Fibroblast of peridontal ligament (primary cell): ENCODE results near the gene CCDC86.

Source experiments
- DNase-seq: peaks from one replicate; pipeline ENCODE4 v3.0.0-alpha.2; 2010; ENCODE audit errors: extremely low read depth

The CCDC86 gene

GRCh38 chr11:60831143-60831500 lies 10.8 kb upstream of the CCDC86 start:
- peak; percentile 78 for DNase-seq

DNA sequence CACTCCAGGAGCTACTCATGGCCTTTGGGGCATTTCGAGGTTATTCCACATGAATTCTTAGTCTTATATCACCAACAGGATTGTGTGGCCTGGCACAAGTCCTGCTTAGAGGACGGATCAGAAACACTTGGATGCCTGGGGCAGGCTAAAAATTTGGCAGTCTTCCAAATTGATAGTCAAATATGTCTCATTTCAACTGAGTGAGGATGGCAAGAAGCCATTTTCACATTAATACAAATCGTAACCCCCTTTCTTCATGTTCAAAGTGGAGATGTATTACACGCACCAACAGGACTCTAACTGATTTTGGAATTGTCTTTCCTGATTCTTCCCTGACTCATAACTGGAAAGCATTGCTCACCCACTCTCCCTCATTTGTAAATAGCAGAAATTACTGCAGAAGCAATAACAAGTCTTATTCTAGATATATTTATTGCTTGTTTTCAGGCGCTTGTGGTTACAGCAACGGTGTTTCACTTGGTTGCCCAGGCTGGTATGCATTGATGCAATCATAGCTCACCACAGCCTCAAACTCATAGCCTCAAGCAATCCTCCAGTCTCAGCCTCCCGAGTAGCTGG lies 10.3 kb upstream of the CCDC86 start:
- DNase-seq, result peak; percentile 61

- no peak for DNase-seq
Observed at GRCh38 chr11:60834742-60835533, 7.0 kb upstream of the CCDC86 start.

- DNase-seq, result no peak
Observed at GRCh38 chr11:60835534-60835846, 6.4 kb upstream of the CCDC86 start.

DNA sequence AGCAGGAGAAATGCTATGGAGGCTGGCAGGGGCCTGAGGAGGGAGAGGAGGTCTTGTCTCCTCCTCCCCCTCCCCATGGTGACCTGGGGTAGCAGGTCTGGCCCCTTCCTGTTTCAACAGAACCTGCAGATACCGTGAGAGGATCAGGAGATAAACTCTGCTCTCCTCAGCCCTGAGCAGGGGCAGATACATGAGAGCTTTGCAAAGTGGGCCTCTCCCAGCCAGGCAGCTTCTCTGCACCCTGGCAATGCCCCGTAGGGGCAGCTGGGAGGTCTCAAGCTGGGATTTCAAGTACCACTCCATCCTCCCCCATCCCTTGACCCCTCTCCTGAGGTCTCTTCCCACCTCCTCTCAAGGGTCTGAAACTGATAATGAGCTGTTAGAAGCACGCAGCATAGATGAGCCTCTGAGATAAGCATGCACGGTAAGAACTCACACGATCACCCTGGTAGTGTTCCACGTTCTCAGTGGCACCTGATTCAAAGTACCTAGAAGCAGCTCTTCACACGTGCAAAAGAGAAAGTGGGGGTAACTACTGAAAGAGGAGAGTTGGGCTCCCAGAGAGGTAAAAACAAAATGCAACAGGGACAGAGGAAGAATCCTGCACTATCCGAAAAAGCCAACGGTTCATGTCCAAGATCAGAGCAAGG lies 4.9 kb upstream of the CCDC86 start:
- no peak for DNase-seq

GRCh38 chr11:60838132-60838531 lies 3.8 kb upstream of the CCDC86 start:
- no peak for DNase-seq

DNA sequence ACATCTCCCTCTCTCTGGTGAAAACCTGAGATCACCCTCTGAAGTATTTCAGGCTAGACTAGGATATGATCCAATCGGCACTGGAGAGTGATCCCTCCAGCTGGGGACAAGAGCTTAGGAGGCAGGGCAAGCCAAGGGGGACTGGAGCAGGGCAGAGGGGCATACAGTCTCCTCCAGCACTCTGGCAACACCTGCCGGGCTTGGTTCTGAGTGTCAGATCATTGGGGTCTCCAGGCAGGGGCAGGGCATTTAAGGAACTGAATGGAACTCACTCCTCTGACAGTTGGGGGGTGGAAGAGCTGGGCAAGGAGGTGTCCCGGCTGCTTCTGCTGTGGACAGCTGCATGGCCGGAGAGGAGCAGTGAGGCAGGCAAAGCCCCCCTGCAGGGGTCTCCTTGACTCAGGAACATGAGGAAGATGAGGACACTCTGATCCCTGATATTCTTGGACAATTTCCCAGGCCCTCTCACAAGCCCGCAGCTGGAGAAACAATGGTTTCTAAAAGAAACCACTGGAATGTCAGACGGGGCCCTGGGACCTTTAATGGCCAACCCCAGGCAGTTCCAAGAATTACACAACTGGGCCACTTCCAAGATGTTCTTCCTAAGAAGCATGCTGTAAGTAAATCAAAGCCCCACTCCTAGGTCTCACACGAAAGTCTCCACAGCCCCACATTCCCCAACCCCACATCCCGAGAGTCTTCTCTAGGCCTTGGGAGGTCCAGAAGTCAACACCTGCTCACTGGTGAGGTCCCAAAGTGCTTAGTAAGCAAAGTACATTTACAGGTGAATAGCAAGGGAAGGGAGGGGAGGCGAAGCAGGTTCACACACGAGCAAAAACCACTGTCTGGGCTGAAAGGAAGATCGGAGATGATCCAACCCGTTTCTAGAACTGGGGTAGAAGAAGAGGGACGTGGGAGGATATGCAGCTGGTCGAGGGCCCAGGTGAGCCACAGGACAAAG lies 1.2 kb upstream of the CCDC86 start:
- DNase-seq, result peak; percentile 97

GRCh38 chr11:60842668-60843600 lies 1.0 kb downstream of the CCDC86 start:
- DNase-seq, result no peak

- DNase-seq, result no peak
Observed at GRCh38 chr11:60844045-60844869, 2.3 kb downstream of the CCDC86 start.

- DNase-seq, result no peak
Observed at GRCh38 chr11:60844870-60845221, 2.9 kb downstream of the CCDC86 start.

GRCh38 chr11:60845338-60845737 lies 3.4 kb downstream of the CCDC86 start:
- DNase-seq, result no peak

GRCh38 chr11:60847281-60847680 lies 5.4 kb downstream of the CCDC86 start:
- no peak for DNase-seq

- DNase-seq, result no peak
Observed at GRCh38 chr11:60847896-60848295, 6.0 kb downstream of the CCDC86 start.

- DNase-seq, result no peak
Observed at GRCh38 chr11:60848714-60849151, 6.8 kb downstream of the CCDC86 start.

GRCh38 chr11:60849641-60850520 lies 8.0 kb downstream of the CCDC86 start:
- DNase-seq, result no peak

DNA sequence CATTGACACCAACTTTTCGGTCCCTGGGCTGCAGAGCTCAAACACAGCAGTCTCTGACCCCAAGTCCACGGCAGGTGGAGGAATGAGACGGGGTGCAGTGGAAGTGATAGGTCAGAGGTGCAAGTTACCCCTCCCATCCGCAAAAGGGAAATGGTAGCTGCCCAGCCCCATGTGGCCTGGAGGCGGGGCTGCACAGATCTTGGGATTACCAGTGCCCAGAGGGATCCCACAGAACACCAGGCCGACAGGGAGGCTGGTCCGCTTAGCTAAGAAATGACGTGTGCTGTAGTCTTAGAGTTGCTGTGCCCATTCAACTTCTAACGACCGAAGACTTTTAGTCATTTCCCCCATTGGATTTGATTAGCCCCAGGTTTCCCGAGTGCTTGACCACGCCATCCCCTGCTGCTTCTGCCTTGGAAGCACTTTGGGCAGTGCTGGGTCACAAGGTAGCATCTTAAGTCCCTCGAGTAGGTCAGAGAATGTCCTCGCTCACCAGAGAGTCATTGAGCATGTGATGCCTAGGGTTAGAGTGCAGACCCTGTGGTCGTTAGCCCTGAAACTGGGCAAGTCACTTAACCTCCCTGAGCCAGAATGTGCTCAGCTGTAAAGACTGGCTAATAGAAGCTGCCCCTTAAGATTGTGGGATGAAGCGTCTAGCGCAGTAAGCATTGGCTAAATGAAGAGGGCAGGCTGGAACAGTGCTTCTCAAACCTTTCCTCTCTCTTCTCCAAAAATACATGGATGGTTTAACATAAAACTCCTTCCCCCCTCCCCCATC lies 9.6 kb downstream of the CCDC86 start:
- DNase-seq, result no peak

DNA sequence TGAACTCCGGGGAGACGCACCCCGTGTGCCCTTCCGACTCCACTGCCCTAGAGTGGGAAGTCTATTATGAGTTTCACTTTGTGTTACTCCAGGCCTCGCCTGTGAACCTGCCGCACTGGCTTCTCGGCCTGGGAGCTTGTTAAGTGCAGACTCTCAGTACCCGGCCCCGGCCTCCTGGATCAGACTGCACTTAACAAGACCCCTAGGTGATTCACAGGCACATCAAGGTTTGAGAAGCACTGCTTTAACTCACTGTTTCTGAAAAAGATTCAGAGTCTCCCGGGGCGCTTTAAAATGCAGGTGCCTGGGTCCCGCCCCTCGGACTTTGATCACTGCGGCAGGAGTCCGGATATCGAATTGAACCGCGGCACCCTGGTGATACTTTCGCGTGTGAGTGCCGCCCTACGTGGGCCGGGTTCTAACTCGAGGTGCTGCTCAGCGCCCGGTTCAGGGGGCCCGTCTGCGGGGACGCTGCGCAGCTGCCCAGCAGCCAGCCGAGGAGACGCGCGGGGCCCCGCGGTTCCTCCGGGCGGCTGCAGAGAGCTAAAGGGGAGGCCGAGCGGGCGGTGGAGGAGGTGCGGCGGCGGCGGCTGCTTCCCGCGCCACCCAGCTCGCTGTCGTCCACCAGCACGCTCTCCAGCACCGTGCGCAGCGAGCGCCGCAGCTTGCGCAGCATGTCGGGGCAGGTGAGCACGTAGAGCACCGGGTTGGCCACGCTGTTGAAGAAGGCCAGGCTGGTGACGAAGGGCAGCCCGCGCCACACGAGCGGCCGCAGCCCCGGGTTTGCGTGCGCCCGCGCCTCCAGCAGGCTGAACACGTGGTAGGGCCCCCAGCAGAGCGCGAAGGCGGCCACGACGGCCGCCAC lies 10.4 kb downstream of the CCDC86 start:
- DNase-seq, result no peak
